PC-3 (cell line): ENCODE results near the gene S100A3. TPM values are rescaled to one million over a fixed set of nuclear protein-coding genes. Genes with fewer than 3 reads are reported as not detected.
A peak's percentile ranks its signal among the peaks of the same experiment; 100 is the strongest.

Experiments used
- ATAC-seq: fragments of 200-7000 bp; cut with Tn5 transposase; 2 replicates; pipeline ENCODE4 v1.9.1; 2020; ENCODE audit warnings: mild to moderate bottlenecking, moderate library complexity
- BruUV-seq: library from RNA; stranded (reverse); fragments of 400-500 nt; replicated peaks from 2 replicates; lab custom pipeline; 2021; lab: Mats Ljungman, UMichigan
- CTCF ChIA-PET: fragments of 300-600 bp; sonication (Branson Sonifier 250); formaldehyde crosslinking; loops from one replicate; lab custom pipeline; 2022; ENCODE audit warnings: antibody characterized with exemption; lab: Charles Lee
- POLR2A ChIA-PET: fragments of 300-600 bp; sonication (Branson Sonifier 250); formaldehyde crosslinking; loops from one replicate; lab custom pipeline; 2022; ENCODE audit warnings: antibody characterized with exemption; ENCODE audit not compliant: unreplicated experiment; lab: Charles Lee
- DNase-seq: peaks from one replicate; pipeline ENCODE4 v3.0.0-alpha.2; 2015
- H2AFZ ChIP-seq: fragments of 300-600 bp; sonication (generic); 2 replicates; pipeline ENCODE4 v1.6.0; 2016; ENCODE audit warnings: antibody characterized with exemption, low read length
- H3F3A ChIP-seq: fragments of 300-600 bp; sonication (generic); one replicate; pipeline ENCODE4 v1.6.0; 2017; ENCODE audit warnings: antibody characterized with exemption, low read length, control low read depth, mild to moderate bottlenecking; ENCODE audit not compliant: unreplicated experiment
- H3K27ac ChIP-seq: fragments of 300-600 bp; sonication (generic); 2 replicates; pipeline ENCODE4 v1.5.1; 2016; ENCODE audit warnings: mild to moderate bottlenecking, low read length
- H3K27me3 ChIP-seq: fragments of 300-600 bp; sonication (generic); 2 replicates; pipeline ENCODE4 v1.6.1; 2016; ENCODE audit warnings: low read length, mixed read lengths
- H3K36me3 ChIP-seq: fragments of 300-600 bp; sonication (generic); 2 replicates; pipeline ENCODE4 v1.6.1; 2016; ENCODE audit warnings: low read depth, mixed run types, low read length, mixed read lengths
- H3K4me1 ChIP-seq: fragments of 300-600 bp; sonication (generic); 2 replicates; pipeline ENCODE4 v1.5.1; 2016; ENCODE audit warnings: low read length; ENCODE audit not compliant: insufficient read depth
- H3K4me2 ChIP-seq: fragments of 300-600 bp; sonication (generic); 2 replicates; pipeline ENCODE4 v1.6.0; 2016; ENCODE audit warnings: low read length
- H3K4me3 ChIP-seq: fragments of 300-600 bp; sonication (generic); 2 replicates; pipeline ENCODE4 v1.5.1; 2016; ENCODE audit warnings: mild to moderate bottlenecking, low read length, mixed read lengths
- H3K79me2 ChIP-seq: fragments of 300-600 bp; sonication (generic); 2 replicates; pipeline ENCODE4 v1.6.1; 2017; ENCODE audit warnings: low read length, mixed read lengths
- H3K9ac ChIP-seq: fragments of 300-600 bp; sonication (generic); 2 replicates; pipeline ENCODE4 v1.6.0; 2016; ENCODE audit warnings: mild to moderate bottlenecking, low read length
- H3K9me2 ChIP-seq: fragments of 300-600 bp; sonication (generic); replicated peaks from 2 replicates; pipeline ENCODE4 v1.6.1; 2016; ENCODE audit warnings: mixed run types, low read length, mixed read lengths
- H3K9me3 ChIP-seq: fragments of 300-600 bp; sonication (generic); 2 replicates; pipeline ENCODE4 v1.6.1; 2016; ENCODE audit warnings: low read length, mixed read lengths
- H4K20me1 ChIP-seq: fragments of 300-600 bp; sonication (generic); 2 replicates; pipeline ENCODE4 v1.6.1; 2016; ENCODE audit warnings: low read length, mixed read lengths
- EZH2 ChIP-seq: fragments of 300-600 bp; sonication (generic); IDR thresholded peaks from one replicate; pipeline ENCODE4 v1.6.1; 2017; ENCODE audit warnings: antibody characterized with exemption, mild to moderate bottlenecking, low read length; ENCODE audit not compliant: unreplicated experiment
- EZH2phosphoT487 ChIP-seq: fragments of 300-600 bp; sonication (generic); IDR thresholded peaks from 2 replicates; pipeline ENCODE4 v1.6.1; 2018; ENCODE audit warnings: mild to moderate bottlenecking, antibody characterized with exemption, low read length, borderline replicate concordance
- intact Hi-C: fragments of 100-400 bp; cut with micrococcal nuclease; formaldehyde crosslinking; loops from 2 replicates; pipeline ENCODE4 v1.9.0; 2023
- total RNA-seq: library from RNA; depleted of rRNA; stranded (reverse); fragments of >200 nt; gene quantifications from 2 replicates; pipeline ENCODE4 v1.2.3, GENCODE V29; 2014
- TF ChIP-seq, protein P1 (sequence below): fragments of 300-600 bp; sonication (generic); conservative IDR thresholded peaks from 2 replicates; pipeline ENCODE4 v1.5.1; 2017; ENCODE audit warnings: antibody characterized with exemption, low read depth, mild to moderate bottlenecking, low read length

S100A3 gene
- total RNA-seq, 1 experiment from 2014 or later = 4.6 TPM

DNA sequence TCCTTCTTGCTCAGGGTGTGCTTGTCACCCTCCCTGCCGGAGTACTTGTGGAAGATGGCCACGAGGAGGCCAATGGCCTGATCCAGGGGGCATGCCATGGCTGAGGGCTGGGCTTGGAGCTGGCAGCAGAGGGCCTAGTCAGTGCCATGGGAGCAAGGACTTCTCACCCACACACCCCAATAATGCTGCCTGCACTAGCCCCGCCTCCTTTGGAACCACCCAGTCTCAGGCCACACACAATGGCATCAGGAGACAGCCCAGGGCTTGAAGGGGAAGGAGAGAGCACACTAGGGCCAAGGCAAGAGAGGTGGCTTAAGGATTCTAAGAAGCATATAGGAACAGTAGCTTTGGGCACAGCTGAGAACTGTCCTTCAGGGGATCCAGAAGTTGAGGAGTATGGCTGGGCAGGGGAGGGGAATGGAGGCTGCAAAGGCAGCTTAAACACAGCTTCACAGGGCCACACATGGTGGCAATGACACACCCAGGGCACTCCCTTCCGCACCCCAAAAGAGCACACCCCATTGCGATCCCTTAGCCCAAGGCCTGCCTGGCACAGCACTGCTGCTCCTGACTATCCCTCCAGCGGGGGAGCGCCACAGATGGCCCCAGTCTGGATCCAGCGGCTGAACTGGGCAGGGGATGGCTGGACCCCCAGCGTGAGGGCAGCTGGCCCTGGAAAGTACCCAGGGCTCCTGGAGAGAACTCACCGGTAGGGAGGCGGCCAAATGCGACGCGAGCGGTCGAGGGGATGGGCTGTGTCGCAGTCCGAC, 13.6 kb downstream of the S100A3 start, which contains the start of gene S100A6:
Gene S100A6 (minus strand): TSS at position 750 of the 770 bp plus-strand sequence. CDS start 652 bp downstream, at position 98.
- no peaks in the 10 kb centered on the region for H3K27me3 ChIP-seq
- H3K4me1 ChIP-seq = peaks cover 67% of the 10 kb centered on the region
- TSS peak; percentile 62 for BruUV-seq
- H3K9me2 ChIP-seq = no peaks in the 10 kb centered on the region
- no peak for DNase-seq
- peak within 1 kb of the TSS; percentile 97 for H3K27ac ChIP-seq
- H3K4me2 ChIP-seq = peak within 1 kb of the TSS; percentile 84
- H3F3A ChIP-seq = peaks cover 10% of the 10 kb centered on the region
- peaks cover 27% of the 10 kb centered on the region for H3K79me2 ChIP-seq
- peaks cover 12% of the 10 kb centered on the region for H3K36me3 ChIP-seq
- ChIA-PET POLR2A (interaction anchor here (0.6 to 4.6 kb wide), 10 partner anchors 29 to 429 kb away, joined by 3 to 47 read pairs (median 6); partner anchors contain the start of genes CHTOP and S100A16), CTCF (interaction anchor here (0.8 to 1.1 kb wide), 4 partner anchors 10 to 32 kb away, joined by 3 to 16 read pairs (median 4); no protein-coding TSS in a partner anchor)
- peak within 1 kb of the TSS; percentile 73 for H3K4me3 ChIP-seq
- H3K9ac ChIP-seq = peak within 1 kb of the TSS; percentile 95
- no peak for TF ChIP-seq EZH2phosphoT487
- TF ChIP-seq, protein P1, sequence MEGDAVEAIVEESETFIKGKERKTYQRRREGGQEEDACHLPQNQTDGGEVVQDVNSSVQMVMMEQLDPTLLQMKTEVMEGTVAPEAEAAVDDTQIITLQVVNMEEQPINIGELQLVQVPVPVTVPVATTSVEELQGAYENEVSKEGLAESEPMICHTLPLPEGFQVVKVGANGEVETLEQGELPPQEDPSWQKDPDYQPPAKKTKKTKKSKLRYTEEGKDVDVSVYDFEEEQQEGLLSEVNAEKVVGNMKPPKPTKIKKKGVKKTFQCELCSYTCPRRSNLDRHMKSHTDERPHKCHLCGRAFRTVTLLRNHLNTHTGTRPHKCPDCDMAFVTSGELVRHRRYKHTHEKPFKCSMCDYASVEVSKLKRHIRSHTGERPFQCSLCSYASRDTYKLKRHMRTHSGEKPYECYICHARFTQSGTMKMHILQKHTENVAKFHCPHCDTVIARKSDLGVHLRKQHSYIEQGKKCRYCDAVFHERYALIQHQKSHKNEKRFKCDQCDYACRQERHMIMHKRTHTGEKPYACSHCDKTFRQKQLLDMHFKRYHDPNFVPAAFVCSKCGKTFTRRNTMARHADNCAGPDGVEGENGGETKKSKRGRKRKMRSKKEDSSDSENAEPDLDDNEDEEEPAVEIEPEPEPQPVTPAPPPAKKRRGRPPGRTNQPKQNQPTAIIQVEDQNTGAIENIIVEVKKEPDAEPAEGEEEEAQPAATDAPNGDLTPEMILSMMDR = no peak
- TF ChIP-seq EZH2 = no peak
- intact Hi-C loops = no loop called here
- H2AFZ ChIP-seq = 0 out of 2 replicates have a peak within 1 kb of the TSS, but pooled peaks have one; percentile 8
- H4K20me1 ChIP-seq = 0 out of 2 replicates have a peak, but pooled peaks cover 3% of the 10 kb centered on the region
- no peaks in the 10 kb centered on the region for H3K9me3 ChIP-seq
- no peak for ATAC-seq

DNA sequence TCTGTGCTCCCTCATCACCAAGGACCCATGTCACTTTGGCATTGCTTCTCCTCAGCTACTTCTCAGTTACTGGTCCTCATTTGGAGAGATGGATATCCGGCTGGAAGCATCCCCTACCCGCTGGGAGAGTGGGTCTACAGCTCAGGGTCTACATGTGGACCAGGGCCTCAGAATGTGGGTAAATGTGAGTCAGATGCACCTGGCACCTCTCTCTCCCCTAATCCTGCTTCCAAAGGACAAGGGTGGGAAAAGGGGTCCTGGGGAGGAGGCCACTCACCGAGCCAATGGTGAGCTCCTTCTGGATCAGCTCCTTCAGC, 14.2 kb downstream of the S100A3 start:
- no TSS peak for BruUV-seq
- intact Hi-C loops = no loop called here
- no peaks in the 10 kb centered on the region for H3K9me2 ChIP-seq
- no peak for TF ChIP-seq EZH2
- TF ChIP-seq EZH2phosphoT487 = no peak
- TF ChIP-seq, protein P1 = no peak
- H3K4me1 ChIP-seq = peaks cover 62% of the 10 kb centered on the region
- peak overlapping the region; percentile 73 for H3K4me3 ChIP-seq
- peak overlapping the region; percentile 94 for H3K27ac ChIP-seq
- peaks cover 12% of the 10 kb centered on the region for H3K36me3 ChIP-seq
- H3K79me2 ChIP-seq = peaks cover 27% of the 10 kb centered on the region
- H3K4me2 ChIP-seq = peak overlapping the region; percentile 84
- no peaks in the 10 kb centered on the region for H3K9me3 ChIP-seq
- peaks cover 10% of the 10 kb centered on the region for H3F3A ChIP-seq
- POLR2A ChIA-PET = interaction anchor here (1.0 to 4.6 kb wide), 6 partner anchors 29 to 99 kb away, joined by 3 to 47 read pairs (median 7); partner anchors contain the start of genes CHTOP and S100A16
- CTCF ChIA-PET = interaction anchor here (1.1 kb wide), 1 partner anchor 11 kb away, joined by 16 read pairs; no protein-coding TSS in a partner anchor
- no peak overlapping the region for H2AFZ ChIP-seq
- DNase-seq = no peak
- H3K27me3 ChIP-seq = no peaks in the 10 kb centered on the region
- peak overlapping the region; percentile 95 for H3K9ac ChIP-seq
- H4K20me1 ChIP-seq = 0 out of 2 replicates have a peak, but pooled peaks cover 3% of the 10 kb centered on the region
- ATAC-seq = no peak
